Measurements from ENCODE around the gene ALDOC.

GRCh38 chr17:28572259-28573039 lies 4.2 kb downstream of the ALDOC start:
- TF ChIP-seq CTCF (IDR thresholded peaks at IDR 0.05) (no peak), POLR2AphosphoS5 (IDR thresholded peaks at IDR 0.05) (no peak), EP300 (IDR thresholded peaks at IDR 0.05) (no peak)

Data from esophagus muscularis mucosa (tissue), 4 donors.